Measurements from ENCODE around the gene CALHM3.

DNA sequence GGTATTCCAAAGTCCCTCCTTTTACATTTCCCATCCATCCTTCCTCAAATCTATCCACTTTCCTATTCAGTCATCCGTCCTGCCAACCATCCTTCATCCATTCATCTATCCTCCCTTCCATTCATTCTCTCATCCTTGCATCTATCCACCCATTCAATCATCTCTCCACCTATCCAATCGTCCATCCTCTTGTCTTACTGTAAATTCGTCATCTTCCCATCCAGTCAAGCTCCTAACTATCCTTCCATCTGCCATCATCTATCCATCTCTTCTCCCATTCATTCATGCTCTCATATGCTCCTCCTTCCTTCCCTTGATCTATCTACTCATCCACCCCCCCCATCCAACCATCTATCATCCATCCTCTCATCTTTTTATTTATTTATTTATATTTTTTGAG is 5.0 kb downstream of the CALHM3 start:
- TF ChIP-seq, protein P1, sequence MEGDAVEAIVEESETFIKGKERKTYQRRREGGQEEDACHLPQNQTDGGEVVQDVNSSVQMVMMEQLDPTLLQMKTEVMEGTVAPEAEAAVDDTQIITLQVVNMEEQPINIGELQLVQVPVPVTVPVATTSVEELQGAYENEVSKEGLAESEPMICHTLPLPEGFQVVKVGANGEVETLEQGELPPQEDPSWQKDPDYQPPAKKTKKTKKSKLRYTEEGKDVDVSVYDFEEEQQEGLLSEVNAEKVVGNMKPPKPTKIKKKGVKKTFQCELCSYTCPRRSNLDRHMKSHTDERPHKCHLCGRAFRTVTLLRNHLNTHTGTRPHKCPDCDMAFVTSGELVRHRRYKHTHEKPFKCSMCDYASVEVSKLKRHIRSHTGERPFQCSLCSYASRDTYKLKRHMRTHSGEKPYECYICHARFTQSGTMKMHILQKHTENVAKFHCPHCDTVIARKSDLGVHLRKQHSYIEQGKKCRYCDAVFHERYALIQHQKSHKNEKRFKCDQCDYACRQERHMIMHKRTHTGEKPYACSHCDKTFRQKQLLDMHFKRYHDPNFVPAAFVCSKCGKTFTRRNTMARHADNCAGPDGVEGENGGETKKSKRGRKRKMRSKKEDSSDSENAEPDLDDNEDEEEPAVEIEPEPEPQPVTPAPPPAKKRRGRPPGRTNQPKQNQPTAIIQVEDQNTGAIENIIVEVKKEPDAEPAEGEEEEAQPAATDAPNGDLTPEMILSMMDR (conservative IDR thresholded peaks at IDR 0.05): no peak
- TF ChIP-seq EZH2 (IDR thresholded peaks at IDR 0.05; ENCODE audit: low read depth): no peak

Measured in PC-9 (cell line).